ENCODE data around the gene ADPRH.

DNA sequence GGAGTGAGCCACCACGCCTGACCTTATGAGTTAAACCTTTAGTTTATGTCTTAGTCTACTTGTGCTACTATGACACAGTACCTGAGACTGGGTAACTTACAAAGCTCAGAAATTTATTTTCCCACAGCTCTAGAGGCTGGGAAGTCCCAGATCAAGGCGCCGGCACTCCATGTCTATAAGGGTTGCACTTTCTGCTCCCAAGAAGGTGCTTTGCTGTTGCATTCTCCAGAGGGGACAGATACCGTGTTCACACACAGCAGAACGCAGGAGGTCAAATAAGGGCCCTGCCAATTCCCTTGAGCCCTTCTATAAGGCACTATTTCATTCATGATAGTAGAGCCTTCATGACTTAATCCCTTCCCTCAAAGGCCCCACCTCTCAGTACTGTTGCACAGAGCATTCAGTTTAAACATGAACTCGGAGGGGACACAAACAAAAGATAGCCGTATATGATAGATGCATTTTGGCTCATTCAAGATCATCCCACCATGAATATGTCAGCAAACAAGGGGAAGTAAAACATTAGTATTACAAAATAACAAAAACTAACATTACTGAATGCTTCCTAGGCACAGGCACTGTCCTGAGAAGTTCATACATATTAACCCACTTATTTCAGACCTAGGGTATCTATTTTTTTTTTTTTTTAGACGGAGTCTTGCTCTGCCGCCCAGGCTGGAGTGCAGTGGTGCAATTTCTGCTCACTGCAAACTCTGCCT lies 44.9 kb downstream of the ADPRH start:
- TF ChIP-seq, protein P1, sequence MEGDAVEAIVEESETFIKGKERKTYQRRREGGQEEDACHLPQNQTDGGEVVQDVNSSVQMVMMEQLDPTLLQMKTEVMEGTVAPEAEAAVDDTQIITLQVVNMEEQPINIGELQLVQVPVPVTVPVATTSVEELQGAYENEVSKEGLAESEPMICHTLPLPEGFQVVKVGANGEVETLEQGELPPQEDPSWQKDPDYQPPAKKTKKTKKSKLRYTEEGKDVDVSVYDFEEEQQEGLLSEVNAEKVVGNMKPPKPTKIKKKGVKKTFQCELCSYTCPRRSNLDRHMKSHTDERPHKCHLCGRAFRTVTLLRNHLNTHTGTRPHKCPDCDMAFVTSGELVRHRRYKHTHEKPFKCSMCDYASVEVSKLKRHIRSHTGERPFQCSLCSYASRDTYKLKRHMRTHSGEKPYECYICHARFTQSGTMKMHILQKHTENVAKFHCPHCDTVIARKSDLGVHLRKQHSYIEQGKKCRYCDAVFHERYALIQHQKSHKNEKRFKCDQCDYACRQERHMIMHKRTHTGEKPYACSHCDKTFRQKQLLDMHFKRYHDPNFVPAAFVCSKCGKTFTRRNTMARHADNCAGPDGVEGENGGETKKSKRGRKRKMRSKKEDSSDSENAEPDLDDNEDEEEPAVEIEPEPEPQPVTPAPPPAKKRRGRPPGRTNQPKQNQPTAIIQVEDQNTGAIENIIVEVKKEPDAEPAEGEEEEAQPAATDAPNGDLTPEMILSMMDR (conservative IDR thresholded peaks at IDR 0.05) = no peak
- TF ChIP-seq EZH2 (IDR thresholded peaks at IDR 0.05; ENCODE audit: low read depth) = no peak
